ENCODE results near the gene OR6Q1.

The OR6Q1 gene

DNA sequence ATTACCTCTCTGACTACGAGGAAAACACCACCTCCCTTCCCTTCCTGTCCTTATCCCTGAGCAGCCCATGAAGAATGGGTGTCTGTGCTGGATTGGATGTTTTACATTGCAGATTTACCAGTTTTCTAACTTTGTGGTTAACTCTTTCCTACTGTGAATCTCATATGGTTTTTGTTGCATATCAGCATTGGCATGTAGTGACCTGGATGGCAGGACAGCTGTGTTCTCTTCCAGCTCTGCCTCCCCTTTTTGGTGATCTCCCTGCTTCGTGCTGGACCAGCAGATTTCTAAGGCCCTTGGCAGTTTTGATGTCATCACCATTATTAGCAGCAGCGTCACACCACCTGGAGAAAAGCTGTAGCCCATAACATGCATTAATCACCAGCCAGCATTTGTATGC is 26.7 kb downstream of the OR6Q1 start:
- in situ Hi-C loops (cut with HindIII; ENCODE audit: low sequenced_read_pairs) = no loop called here

GRCh38 chr11:58058276-58059006 is 27.7 kb downstream of the OR6Q1 start:
- in situ Hi-C loops (cut with HindIII; ENCODE audit: low sequenced_read_pairs) = no loop called here

DNA sequence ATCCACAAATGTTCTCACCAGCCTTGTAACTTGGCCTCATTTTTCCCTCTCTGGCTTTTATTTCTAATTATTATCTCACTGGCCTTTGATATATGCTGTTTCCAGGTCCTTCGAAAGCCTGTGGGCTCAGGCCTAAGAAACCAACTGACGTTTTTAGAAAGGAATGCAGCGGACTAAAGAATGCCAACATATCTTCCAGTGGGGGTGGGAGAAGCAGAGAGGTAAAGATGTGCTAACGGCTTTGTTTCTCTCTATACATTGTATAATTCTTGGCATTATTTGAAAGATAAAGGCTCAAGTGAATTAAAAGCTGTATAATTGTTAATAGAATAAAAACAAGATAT is 28.2 kb downstream of the OR6Q1 start:
- in situ Hi-C loops (cut with HindIII; ENCODE audit: low sequenced_read_pairs) = no loop called here

DNA sequence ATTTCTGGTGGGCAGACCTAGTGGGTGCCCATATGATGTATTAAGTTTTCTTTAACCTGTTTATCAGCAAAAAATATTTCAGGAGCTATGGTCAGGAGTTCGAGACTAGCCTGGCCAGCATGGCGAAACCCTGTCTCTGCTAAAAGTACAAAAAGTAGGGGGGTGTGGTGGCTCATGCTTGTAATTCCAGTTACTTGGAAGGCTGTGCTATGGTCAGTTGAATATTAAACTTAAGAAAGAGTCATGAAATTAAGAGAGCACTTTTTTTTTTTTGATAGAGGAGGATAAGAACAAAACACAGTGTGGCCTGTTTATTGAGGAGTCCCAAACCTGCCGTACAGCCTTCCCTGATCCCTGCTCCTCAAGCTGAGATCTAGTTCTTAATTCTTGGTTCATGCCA is 29.8 kb downstream of the OR6Q1 start:
- in situ Hi-C loops (cut with HindIII; ENCODE audit: low sequenced_read_pairs) = no loop called here

DNA sequence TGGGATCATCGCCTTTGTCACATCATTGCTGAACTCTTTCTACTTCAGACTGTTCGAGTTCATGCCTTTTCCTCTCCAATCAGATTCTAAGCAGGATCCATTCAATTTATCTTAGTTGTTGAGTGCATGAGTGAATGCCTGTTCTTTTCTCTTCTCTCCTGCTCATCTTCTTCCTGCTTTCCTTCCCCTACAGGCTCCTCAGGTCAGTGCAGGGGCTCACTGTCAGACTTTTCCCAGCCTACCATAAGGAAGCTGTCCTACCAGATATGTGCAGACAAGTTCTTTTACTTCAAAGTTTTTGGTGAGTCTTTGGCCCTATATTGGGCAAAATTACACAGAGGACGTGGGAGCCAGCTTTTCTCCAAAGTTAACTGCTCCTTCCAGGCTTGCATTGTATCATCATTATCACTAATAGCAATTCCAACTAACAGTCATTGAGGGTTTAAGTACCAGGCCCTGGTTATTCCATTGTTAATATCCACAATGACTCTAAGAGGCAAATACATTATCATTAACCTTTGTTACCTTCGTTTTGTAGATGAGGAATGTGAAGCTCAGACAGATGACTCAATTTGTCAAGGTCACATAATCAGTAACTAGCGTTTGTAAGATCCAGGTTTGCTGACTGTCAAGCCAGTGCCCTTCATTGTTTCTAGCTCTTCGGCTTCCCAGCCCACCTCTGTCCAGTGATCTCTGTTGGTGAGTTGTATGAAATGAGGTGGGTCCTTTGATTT is 30.4 kb downstream of the OR6Q1 start:
- in situ Hi-C loops (cut with HindIII; ENCODE audit: low sequenced_read_pairs) = no loop called here

GRCh38 chr11:58061813-58062212 is 31.1 kb downstream of the OR6Q1 start:
- in situ Hi-C loops (cut with HindIII; ENCODE audit: low sequenced_read_pairs) = no loop called here

- in situ Hi-C loops (cut with HindIII; ENCODE audit: low sequenced_read_pairs) = no loop called here
Observed at GRCh38 chr11:58067685-58068084, 36.9 kb downstream of the OR6Q1 start.

DNA sequence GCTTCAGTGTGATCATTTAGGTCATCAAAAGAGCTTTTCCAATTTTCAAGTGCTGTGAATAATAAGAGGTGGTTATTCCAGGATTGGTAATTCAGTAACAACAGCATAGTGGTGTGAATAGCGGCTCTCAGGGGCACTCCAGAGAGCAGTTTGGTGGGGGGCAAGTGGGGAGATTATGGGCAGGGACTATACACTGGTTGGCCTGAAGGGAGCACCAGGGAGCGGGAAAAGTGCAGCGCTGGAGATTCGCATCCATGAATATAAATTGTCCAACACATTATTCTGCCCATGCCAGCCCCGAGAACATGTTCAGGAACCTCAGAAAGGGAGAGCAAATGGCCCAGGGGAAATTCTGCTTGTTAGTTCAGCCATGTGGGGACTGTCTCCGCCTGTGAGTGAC is 37.9 kb downstream of the OR6Q1 start:
- in situ Hi-C loops (cut with HindIII; ENCODE audit: low sequenced_read_pairs) = no loop called here

DNA sequence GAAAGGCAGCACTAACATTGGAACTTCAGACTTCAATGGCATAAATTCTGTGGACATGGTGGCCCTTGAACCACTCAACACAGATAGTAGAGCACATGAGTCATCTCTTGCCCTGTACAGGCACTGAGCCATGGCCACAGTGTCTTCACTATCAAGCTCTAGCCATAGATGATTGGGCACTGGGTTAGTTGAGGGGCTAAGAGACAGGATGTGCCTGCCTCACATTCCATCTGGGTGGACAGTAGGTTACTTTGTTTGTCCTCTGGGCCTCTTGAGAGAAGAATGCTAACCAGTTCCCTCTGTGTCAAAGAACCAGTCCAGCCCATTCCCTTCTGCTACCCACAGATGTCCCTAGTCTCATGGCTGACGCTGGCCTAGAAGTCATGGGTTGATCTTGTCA is 39.8 kb downstream of the OR6Q1 start:
- in situ Hi-C loops (cut with HindIII; ENCODE audit: low sequenced_read_pairs) = no loop called here

GRCh38 chr11:58075781-58076180 is 45.0 kb downstream of the OR6Q1 start:
- in situ Hi-C loops (cut with HindIII; ENCODE audit: low sequenced_read_pairs) = no loop called here

Data from DLD1 (cell line).